Subcutaneous adipose tissue (tissue), 4 donors: Measurements from ENCODE around the gene NDUFB10. TPM values are rescaled to one million over a fixed set of nuclear protein-coding genes. Genes with fewer than 3 reads are reported as not detected.

Experiments
- small RNA-seq: library from RNA; depleted of rRNA; stranded (forward); fragments of <200 nt; gene quantifications from one replicate; pipeline ENCODE3, GENCODE V24; 2016
- total RNA-seq, 4 donors: library from RNA; depleted of rRNA; stranded (reverse); fragments of >200 nt; gene quantifications; one replicate each; pipeline ENCODE4 v1.1.0, GENCODE V29; 2016
- TF ChIP-seq, protein P1 (sequence below): fragments of 450-650 bp; IDR thresholded peaks from one replicate; pipeline ENCODE4 v1.5.1; 2016; ENCODE audit warnings: low read depth, mild to moderate bottlenecking, control low read depth, antibody characterized with exemption, moderate library complexity

Gene NDUFB10
- total RNA-seq, 4 donors from 2014 or later, result 120 to 198 (median 186) TPM

DNA sequence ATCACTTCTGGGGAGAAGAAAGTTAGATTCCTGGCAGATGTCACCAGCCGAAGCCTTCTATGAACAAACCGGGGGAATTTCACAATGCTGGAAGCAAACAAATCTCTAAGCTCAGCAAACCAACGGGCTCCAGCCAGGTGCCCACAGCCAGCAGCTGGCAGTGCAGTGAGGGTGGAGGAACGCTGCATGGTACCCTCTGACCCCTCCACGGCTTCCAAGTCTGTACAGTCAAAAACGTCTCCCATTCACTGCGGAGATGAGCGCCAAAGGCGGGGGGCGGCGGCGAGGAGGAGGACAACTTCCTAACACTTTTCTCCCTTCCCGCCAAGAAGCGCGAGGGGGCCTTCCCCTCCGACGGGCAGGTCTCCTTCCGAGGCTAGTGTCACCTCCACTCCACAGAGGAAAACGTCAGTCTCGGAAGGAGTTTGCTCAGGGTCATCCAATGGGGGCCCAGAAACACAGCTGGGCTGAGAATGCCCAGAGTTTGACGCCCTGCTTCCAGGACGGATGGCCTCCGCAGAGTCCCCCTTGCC lies 49.4 kb downstream of the NDUFB10 start:
- TF ChIP-seq, protein P1, sequence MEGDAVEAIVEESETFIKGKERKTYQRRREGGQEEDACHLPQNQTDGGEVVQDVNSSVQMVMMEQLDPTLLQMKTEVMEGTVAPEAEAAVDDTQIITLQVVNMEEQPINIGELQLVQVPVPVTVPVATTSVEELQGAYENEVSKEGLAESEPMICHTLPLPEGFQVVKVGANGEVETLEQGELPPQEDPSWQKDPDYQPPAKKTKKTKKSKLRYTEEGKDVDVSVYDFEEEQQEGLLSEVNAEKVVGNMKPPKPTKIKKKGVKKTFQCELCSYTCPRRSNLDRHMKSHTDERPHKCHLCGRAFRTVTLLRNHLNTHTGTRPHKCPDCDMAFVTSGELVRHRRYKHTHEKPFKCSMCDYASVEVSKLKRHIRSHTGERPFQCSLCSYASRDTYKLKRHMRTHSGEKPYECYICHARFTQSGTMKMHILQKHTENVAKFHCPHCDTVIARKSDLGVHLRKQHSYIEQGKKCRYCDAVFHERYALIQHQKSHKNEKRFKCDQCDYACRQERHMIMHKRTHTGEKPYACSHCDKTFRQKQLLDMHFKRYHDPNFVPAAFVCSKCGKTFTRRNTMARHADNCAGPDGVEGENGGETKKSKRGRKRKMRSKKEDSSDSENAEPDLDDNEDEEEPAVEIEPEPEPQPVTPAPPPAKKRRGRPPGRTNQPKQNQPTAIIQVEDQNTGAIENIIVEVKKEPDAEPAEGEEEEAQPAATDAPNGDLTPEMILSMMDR, result no peak

DNA sequence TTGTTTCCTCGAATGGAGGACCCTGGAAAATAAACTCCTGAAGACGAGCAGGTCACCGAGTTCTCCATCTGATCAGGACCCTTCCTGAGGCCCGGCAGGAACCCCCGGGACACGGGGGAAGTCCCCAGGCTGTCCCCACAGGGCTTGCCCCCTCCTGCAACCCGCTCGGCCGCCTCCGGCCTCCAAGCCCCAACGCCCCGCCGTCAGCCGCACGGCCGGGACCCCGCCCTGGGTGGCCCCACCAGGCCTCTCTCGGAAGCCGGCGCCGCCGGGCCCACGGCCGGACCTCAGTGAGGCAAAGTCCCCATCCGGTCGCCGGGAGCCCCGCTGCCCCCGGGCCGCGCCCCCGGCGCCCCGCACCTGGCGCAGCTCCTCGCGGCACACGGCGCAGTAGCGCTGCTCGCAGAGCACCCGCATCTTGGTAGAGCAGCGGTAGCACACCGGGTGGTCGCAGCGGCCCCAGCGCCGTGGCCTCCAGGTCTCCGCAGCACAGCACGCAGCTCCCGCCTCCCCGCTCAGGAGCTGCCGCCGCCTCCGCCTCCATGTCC lies 49.9 kb downstream of the NDUFB10 start:
- TF ChIP-seq, protein P1, result no peak

DNA sequence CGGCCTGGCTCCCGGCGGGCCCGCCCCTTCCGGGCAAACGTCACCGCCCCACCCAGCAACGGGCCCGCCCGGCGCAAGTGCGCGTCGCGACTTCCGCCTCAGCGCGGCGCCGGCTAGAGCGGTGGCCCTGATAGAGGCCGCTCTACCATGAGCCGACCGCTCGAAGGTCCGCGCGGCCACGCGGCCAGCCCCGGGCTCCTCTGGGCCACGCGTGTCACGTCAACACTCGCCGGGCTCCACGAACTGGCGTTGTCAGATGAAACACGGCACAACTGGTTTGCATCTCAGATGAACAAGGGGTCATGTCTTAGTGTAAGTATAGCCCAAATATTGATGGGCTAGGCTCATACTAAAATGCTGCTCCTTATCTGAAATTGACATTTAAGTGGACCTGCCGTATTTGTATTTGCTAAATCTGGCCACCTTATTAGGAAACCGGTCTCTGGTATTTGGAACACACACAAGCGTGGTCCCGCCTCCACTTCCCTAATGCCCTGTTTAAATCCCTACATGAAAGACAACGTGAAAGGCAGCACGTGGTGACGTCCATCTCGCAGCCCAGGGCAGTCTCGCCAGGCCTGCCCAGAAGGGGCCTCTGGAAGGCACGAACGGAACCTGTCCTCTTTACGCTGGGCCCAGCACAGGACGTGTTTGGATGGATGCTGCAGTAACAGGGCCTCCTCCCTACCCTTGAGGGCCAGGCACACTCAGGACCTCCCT lies 50.6 kb downstream of the NDUFB10 start, which contains the start of gene ZNF598:
Gene ZNF598 (minus strand): TSS at position 31 of the 720 bp plus-strand sequence.
- TF ChIP-seq, protein P1, result no peak

Small RNA genes lying within 50 kb of the gene (small RNA-seq; reads per million reads assigned to genes)
- gene AC005363.2 (not detected), gene SNORA10 (not detected), gene SNORA64 (not detected)

Other genes with a start within 250 kb of the NDUFB10 start
- gene NME3, start 188.0 kb upstream of the NDUFB10 start, total RNA-seq, result 100 to 1,000 TPM in 1 of 4 donors, 10 to 100 TPM in 3; 34.1 to 102 (median 62.8) TPM
- 10 to 100 TPM in 1 of 4 donors, 1 to 10 TPM in 3; 2.3 to 13.8 (median 5.2) TPM for gene EME2, start 186.7 kb upstream of the NDUFB10 start, total RNA-seq
- gene MRPS34, start 186.4 kb upstream of the NDUFB10 start, total RNA-seq, result 10 to 100 TPM; 34.1 to 62.4 (median 57.2) TPM
- gene SPSB3, start 177.0 kb upstream of the NDUFB10 start, total RNA-seq, result 100 to 1,000 TPM in 1 of 4 donors, 10 to 100 TPM in 3; 14.7 to 102 (median 64.5) TPM
- 10 to 100 TPM; 17.0 to 77.2 (median 49.7) TPM for gene NUBP2, start 176.6 kb upstream of the NDUFB10 start, total RNA-seq
- gene IGFALS, start 165.8 kb upstream of the NDUFB10 start, total RNA-seq, result under 1 TPM in 1 of 4 donors, not detected in 3; 0.66 TPM
- gene HAGH, start 132.7 kb upstream of the NDUFB10 start, total RNA-seq, result 100 to 1,000 TPM in 2 of 4 donors, 10 to 100 TPM in 2; 50.4 to 121 (median 108) TPM
- 10 to 100 TPM; 25.4 to 42.0 (median 30.8) TPM for gene FAHD1, start 132.3 kb upstream of the NDUFB10 start, total RNA-seq
- gene MEIOB, start 87.4 kb upstream of the NDUFB10 start, total RNA-seq, result not detected
- not detected for gene HS3ST6, start 41.1 kb upstream of the NDUFB10 start, total RNA-seq
- gene MSRB1, start 16.3 kb upstream of the NDUFB10 start, total RNA-seq, result 10 to 100 TPM; 11.2 to 30.0 (median 18.1) TPM
- gene RPL3L, start 4.8 kb upstream of the NDUFB10 start, total RNA-seq, result not detected
- gene RPS2, start 5.3 kb downstream of the NDUFB10 start, total RNA-seq, result 1,000 to 10,000 TPM; 1,492 to 1,850 (median 1,797) TPM
- gene RNF151, start 7.3 kb downstream of the NDUFB10 start, total RNA-seq, result not detected
- 10 to 100 TPM; 20.9 to 30.6 (median 26.6) TPM for gene TBL3, start 12.5 kb downstream of the NDUFB10 start, total RNA-seq
- not detected for gene NOXO1, start 21.9 kb downstream of the NDUFB10 start, total RNA-seq
- gene GFER, start 24.7 kb downstream of the NDUFB10 start, total RNA-seq, result 10 to 100 TPM in 3 of 4 donors, 1 to 10 TPM in 1; 9.1 to 17.4 (median 16.1) TPM
- not detected for gene SYNGR3, start 30.4 kb downstream of the NDUFB10 start, total RNA-seq
- gene ZNF598, start 50.3 kb downstream of the NDUFB10 start, total RNA-seq, result 10 to 100 TPM; 13.9 to 45.0 (median 15.0) TPM
- not detected for gene NPW, start 60.2 kb downstream of the NDUFB10 start, total RNA-seq
- 100 to 1,000 TPM in 1 of 4 donors, 10 to 100 TPM in 3; 15.1 to 140 (median 48.9) TPM for gene NHERF2, start 67.4 kb downstream of the NDUFB10 start, total RNA-seq
- gene NTHL1, start 88.3 kb downstream of the NDUFB10 start, total RNA-seq, result 10 to 100 TPM in 2 of 4 donors, 1 to 10 TPM in 2; 6.5 to 21.7 (median 12.0) TPM
- 100 to 1,000 TPM in 1 of 4 donors, 10 to 100 TPM in 3; 31.1 to 110 (median 50.2) TPM for gene TSC2, start 88.4 kb downstream of the NDUFB10 start, total RNA-seq
- gene PKD1, start 176.4 kb downstream of the NDUFB10 start, total RNA-seq, result 100 to 1,000 TPM in 2 of 4 donors, 10 to 100 TPM in 2; 40.1 to 318 (median 76.1) TPM
- 1 to 10 TPM in 1 of 4 donors, not detected in 3; 3.0 TPM for gene RAB26, start 189.1 kb downstream of the NDUFB10 start, total RNA-seq
- gene TRAF7, start 196.2 kb downstream of the NDUFB10 start, total RNA-seq, result 10 to 100 TPM; 19.1 to 45.0 (median 31.1) TPM
- gene CASKIN1, start 237.1 kb downstream of the NDUFB10 start, total RNA-seq, result not detected
- gene MLST8, start 245.9 kb downstream of the NDUFB10 start, total RNA-seq, result 10 to 100 TPM; 29.3 to 58.8 (median 38.0) TPM